Activated T-cell treated with anti-CD3 and anti-CD28 coated beads, Interleukin-2, amount 50 U/mL, for 72 hours (primary cell): ENCODE results near the gene ALDH9A1. TPM values are rescaled to one million over a fixed set of nuclear protein-coding genes. Genes with fewer than 3 reads are reported as not detected.
"Not testable (repeated sequence)": the region's sequence is repeated elsewhere in the genome, so short reads cannot be mapped to it uniquely, and the experiment has no call there.

ENCODE experiments used
- ATAC-seq, 2 donors: fragments of 150-1000 bp; cut with Tn5 transposase; replicated peaks in 1 of 2; 2 replicates each; pipeline ENCODE4 v1.10.0; 2021; ENCODE audit warnings: moderate library complexity in 2 of 2, mild to moderate bottlenecking in 1 of 2
- DNase-seq, 2 donors: peaks; one replicate each; pipeline ENCODE4 v3.0.0; 2021 to 2022; ENCODE audit warnings: mixed read lengths in 1 of 2
- H3K27ac Mint-ChIP-seq: one replicate; pipeline ENCODE4 v1.8.0; 2022; ENCODE audit warnings: mild to moderate bottlenecking, moderate library complexity, mixed read lengths
- H3K27me3 Mint-ChIP-seq: one replicate; pipeline ENCODE4 v1.8.0; 2022; ENCODE audit warnings: low read depth, mixed read lengths
- H3K36me3 Mint-ChIP-seq, 2 donors: one replicate each; pipeline ENCODE4 v1.8.0; 2022; ENCODE audit warnings: mixed read lengths in 2 of 2, mild to moderate bottlenecking in 1 of 2; ENCODE audit not compliant: insufficient read depth in 2 of 2
- H3K4me1 Mint-ChIP-seq: one replicate; pipeline ENCODE4 v1.8.0; 2022; ENCODE audit warnings: low read depth, mixed read lengths
- H3K4me3 Mint-ChIP-seq, 2 donors: one replicate each; pipeline ENCODE4 v1.8.0; 2022; ENCODE audit warnings: mild to moderate bottlenecking in 2 of 2, mixed read lengths in 2 of 2, moderate library complexity in 2 of 2
- H3K9me3 Mint-ChIP-seq, 2 donors: one replicate each; pipeline ENCODE4 v1.8.0; 2022; ENCODE audit warnings: mixed read lengths in 2 of 2
- total RNA-seq, 2 donors: library from RNA; stranded (reverse); gene quantifications; one replicate each; pipeline ENCODE4 v1.2.3, GENCODE V29; 2022

The ALDH9A1 gene
- total RNA-seq, 2 donors from 2014 or later: 28.0 to 38.8 TPM

DNA sequence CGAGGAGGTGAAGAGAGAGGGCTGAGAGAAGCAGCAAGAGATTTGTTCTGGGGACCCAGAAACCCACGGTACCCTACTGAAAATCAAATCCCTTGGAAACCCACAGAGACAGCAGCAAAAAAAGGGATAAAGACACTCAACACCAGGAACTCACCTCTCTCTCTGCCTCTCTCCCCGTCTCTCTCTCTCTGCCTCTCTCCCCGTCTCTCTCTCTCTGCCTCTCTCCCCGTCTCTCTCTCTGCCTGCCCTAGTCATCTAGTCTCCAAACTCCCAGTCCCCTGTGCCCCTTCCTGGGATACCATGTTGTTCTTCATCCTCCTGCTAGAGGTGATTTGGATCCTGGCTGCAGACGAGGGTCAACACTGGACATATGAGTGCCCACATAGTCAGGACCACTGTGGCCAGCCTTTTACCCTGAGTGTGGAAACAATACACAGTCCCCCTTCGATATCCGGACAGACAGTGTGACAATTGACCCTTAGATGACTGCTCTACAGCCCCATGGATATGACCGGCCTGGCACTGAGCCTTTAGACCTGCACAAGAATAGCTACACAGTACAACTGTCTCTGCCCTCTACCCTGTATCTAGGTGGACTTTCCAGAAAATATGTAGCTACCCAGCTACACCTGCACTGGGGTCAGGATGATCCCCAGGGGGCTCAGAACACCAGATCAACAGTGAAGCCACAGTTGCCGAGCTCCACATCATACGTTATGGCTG, 9.8 kb upstream of the ALDH9A1 start:
- Mint-ChIP-seq H3K27me3 (peaks cover 12% of the 10 kb centered on the region), H3K27ac (no peak overlapping the region), H3K4me3 (no peak overlapping the region), H3K9me3 (no peaks in the 10 kb centered on the region), H3K36me3 (no peaks in the 10 kb centered on the region), H3K4me1 (no peaks in the 10 kb centered on the region)
- DNase-seq (no peak), ATAC-seq (no peak)

GRCh38 chr1:165703648-165704047, 5.3 kb upstream of the ALDH9A1 start:
- no peak for ATAC-seq
- H3K4me3 Mint-ChIP-seq: no peak overlapping the region

DNA sequence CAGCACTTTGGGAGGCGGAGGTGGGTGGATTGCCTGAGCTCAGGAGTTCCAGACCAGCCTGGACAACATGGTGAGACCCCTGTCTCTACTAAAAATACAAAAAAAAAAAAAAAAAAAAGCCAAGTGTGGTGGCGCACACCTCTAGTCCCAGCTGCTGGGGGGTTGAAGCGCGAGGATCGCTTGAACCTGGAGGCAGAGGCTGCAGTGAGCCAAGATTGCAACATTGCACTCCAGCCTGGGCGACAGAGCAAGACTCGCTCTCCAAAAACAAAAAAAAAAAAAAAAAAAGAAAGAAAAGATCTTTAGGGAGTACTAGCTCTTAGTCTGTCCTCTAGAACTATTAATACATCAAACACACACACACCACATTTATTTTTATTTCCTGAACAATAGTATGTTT, 3.6 kb upstream of the ALDH9A1 start:
- Mint-ChIP-seq H3K27ac (peak overlapping the region; percentile 60), H3K4me1 (peaks cover 12% of the 10 kb centered on the region)
- not testable (repeated sequence) for H3K27me3 Mint-ChIP-seq, H3K36me3 Mint-ChIP-seq, H3K4me3 Mint-ChIP-seq, DNase-seq, ATAC-seq, H3K9me3 Mint-ChIP-seq

More at GRCh38 chr1:165703648-165704047, 5.3 kb upstream of the ALDH9A1 start:
- peaks cover 12% of the 10 kb centered on the region for H3K27me3 Mint-ChIP-seq
- no peaks in the 10 kb centered on the region for H3K36me3 Mint-ChIP-seq
- no peak for DNase-seq
- H3K27ac Mint-ChIP-seq: no peak overlapping the region
- peaks cover 7% of the 10 kb centered on the region for H3K4me1 Mint-ChIP-seq
- H3K9me3 Mint-ChIP-seq: no peaks in the 10 kb centered on the region

GRCh38 chr1:165699577-165699976, 1.2 kb upstream of the ALDH9A1 start:
- peak overlapping the region; percentile 44 to 99 for H3K4me3 Mint-ChIP-seq

GRCh38 chr1:165698761-165699052, 345 bp upstream of the ALDH9A1 start:
- ATAC-seq (no peak), DNase-seq (no peak)
- no peaks in the 10 kb centered on the region for H3K27me3 Mint-ChIP-seq
- peaks cover 2% of the 10 kb centered on the region in 2 donors for H3K36me3 Mint-ChIP-seq
- H3K4me1 Mint-ChIP-seq: peaks cover 26% of the 10 kb centered on the region
- H3K4me3 Mint-ChIP-seq: peak overlapping the region; percentile 98 to 99
- H3K27ac Mint-ChIP-seq: peak overlapping the region; percentile 79
- H3K9me3 Mint-ChIP-seq: no peaks in the 10 kb centered on the region

More at GRCh38 chr1:165699577-165699976, 1.2 kb upstream of the ALDH9A1 start:
- Mint-ChIP-seq H3K9me3 (no peaks in the 10 kb centered on the region), H3K36me3 (peaks cover 0 to 2% of the 10 kb centered on the region in 2 donors), H3K27ac (no peak overlapping the region), H3K27me3 (no peaks in the 10 kb centered on the region), H3K4me1 (peaks cover 26% of the 10 kb centered on the region)
- ATAC-seq (no peak), DNase-seq (no peak)

- H3K4me3 Mint-ChIP-seq: peak overlapping the region; percentile 98 to 99
- peak overlapping the region; percentile 79 for H3K27ac Mint-ChIP-seq
- DNase-seq (no peak), ATAC-seq (no peak)
- peaks cover 26% of the 10 kb centered on the region for H3K4me1 Mint-ChIP-seq
- no peaks in the 10 kb centered on the region for H3K9me3 Mint-ChIP-seq
- no peaks in the 10 kb centered on the region for H3K27me3 Mint-ChIP-seq
- H3K36me3 Mint-ChIP-seq: peaks cover 5 to 9% of the 10 kb centered on the region in 2 donors
These were observed 876 bp downstream of the ALDH9A1 start for GRCh38 chr1:165697491-165697880.

DNA sequence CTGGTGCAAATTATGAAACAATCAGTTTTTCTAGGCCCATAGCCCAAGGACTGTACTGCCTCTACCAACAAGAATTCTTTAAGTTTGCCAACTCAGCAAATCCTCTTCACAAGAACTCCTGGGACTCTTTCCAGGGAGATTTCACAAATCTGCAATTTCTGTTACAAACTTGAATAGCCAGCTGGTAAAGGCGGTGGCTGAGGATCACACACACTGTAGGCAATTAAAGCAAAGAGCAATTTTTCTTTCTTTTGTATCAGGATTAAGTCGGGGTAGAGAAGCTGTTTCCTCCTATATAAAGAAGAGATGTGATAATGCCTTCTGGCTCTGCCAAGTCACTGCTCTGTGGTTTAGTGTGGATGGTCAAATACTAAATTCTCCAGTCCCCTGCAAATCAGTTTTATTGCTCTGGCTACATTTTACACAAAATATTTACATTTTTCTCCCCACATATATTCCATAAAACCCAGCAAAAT, 1.7 kb downstream of the ALDH9A1 start:
- H3K36me3 Mint-ChIP-seq: peaks cover 5 to 17% of the 10 kb centered on the region in 2 donors
- no peaks in the 10 kb centered on the region for H3K27me3 Mint-ChIP-seq
- no peaks in the 10 kb centered on the region for H3K9me3 Mint-ChIP-seq
- peak overlapping the region; percentile 98 to 99 for H3K4me3 Mint-ChIP-seq
- DNase-seq (no peak), ATAC-seq (no peak)
- peaks cover 29% of the 10 kb centered on the region for H3K4me1 Mint-ChIP-seq
- H3K27ac Mint-ChIP-seq: peak overlapping the region; percentile 39

DNA sequence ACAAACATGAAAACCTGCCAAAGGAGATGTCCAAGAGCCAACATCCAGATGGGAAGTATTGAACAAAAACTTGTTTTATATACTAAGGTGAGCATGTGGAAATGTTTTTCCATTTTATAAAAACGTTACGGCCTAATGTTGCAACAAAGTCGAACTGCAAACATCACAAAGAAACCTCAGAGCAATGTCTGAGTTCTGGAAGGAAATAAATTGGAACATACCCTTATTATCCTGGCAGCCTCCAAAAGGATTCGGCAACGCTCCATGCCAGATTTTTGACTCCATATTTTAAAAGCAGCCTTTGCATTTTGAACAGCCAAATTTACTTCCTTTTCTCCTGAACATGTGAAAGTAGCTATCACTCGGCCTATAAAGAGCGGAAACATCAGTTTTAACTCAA, 3.3 kb downstream of the ALDH9A1 start:
- ATAC-seq: no peak
- peaks cover 5 to 20% of the 10 kb centered on the region in 2 donors for H3K36me3 Mint-ChIP-seq
- no peaks in the 10 kb centered on the region for H3K27me3 Mint-ChIP-seq
- H3K9me3 Mint-ChIP-seq: no peaks in the 10 kb centered on the region
- no peak for DNase-seq
- no peak overlapping the region for H3K27ac Mint-ChIP-seq
- no peak overlapping the region for H3K4me3 Mint-ChIP-seq
- H3K4me1 Mint-ChIP-seq: peaks cover 37% of the 10 kb centered on the region

DNA sequence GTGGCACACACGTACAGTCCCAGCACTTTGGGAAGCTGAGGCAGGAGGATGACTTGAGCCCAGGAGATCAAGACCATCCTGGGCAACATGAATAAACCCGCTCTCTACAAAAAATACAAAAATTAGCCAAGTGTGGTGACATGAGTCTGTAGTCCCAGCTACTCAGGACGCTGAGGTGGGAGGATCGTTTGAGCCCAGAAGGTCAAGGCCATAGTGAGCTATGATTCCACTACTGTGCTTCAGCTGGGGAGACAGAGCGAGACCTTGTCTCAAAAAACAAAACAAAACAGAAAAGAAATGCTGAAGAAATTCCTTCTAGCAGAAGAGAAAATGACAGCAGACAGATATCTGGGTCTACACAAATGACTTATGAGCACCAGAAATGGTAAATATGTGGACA, 10.3 kb downstream of the ALDH9A1 start:
- no peak overlapping the region for H3K4me3 Mint-ChIP-seq
- H3K4me1 Mint-ChIP-seq: peaks cover 47% of the 10 kb centered on the region
- no peaks in the 10 kb centered on the region for H3K27me3 Mint-ChIP-seq
- no peaks in the 10 kb centered on the region for H3K9me3 Mint-ChIP-seq
- peak overlapping the region; percentile 46 for H3K27ac Mint-ChIP-seq
- peaks cover 15 to 31% of the 10 kb centered on the region in 2 donors for H3K36me3 Mint-ChIP-seq
- no peak for ATAC-seq
- DNase-seq: no peak

DNA sequence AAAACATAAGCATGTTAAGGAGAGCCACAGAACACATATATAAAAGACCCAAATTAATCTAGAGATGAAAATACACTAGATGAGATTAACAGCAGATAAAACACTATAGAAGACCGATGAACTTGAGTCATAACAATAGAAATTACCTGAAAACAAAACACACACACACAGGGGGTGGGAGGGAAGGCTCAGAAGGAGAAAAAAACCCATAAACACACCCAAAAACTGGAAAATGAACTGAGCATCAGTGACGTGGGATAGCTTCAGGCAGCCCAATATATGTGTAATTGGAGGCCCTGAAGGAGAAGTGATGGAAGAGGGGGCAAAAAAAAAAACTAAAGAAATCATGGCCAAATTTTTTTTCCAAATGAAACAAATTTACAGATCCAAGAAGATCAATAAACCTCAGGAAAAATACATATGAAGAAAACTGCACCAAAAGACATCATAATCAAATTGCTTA, 11.4 kb downstream of the ALDH9A1 start:
- peak overlapping the region; percentile 79 for H3K27ac Mint-ChIP-seq
- peaks cover 44% of the 10 kb centered on the region for H3K4me1 Mint-ChIP-seq
- no peaks in the 10 kb centered on the region for H3K27me3 Mint-ChIP-seq
- ATAC-seq: peak in 1 of 2 donors; percentile 64
- peak in 1 of 2 donors; percentile 15 for DNase-seq
- H3K36me3 Mint-ChIP-seq: peaks cover 17 to 35% of the 10 kb centered on the region in 2 donors
- peak overlapping the region; percentile 10 to 75 for H3K4me3 Mint-ChIP-seq
- H3K9me3 Mint-ChIP-seq: no peaks in the 10 kb centered on the region

GRCh38 chr1:165686121-165686970, 12.0 kb downstream of the ALDH9A1 start:
- peak in 1 of 2 donors; percentile 75 for ATAC-seq

GRCh38 chr1:165683848-165684485, 14.4 kb downstream of the ALDH9A1 start:
- peaks cover 24 to 38% of the 10 kb centered on the region in 2 donors for H3K36me3 Mint-ChIP-seq
- H3K9me3 Mint-ChIP-seq: no peaks in the 10 kb centered on the region
- peak overlapping the region; percentile 51 for H3K27ac Mint-ChIP-seq
- no peak overlapping the region for H3K4me3 Mint-ChIP-seq
- peaks cover 33% of the 10 kb centered on the region for H3K4me1 Mint-ChIP-seq
- no peaks in the 10 kb centered on the region for H3K27me3 Mint-ChIP-seq
- DNase-seq: no peak
- ATAC-seq: no peak

More at GRCh38 chr1:165686121-165686970, 12.0 kb downstream of the ALDH9A1 start:
- Mint-ChIP-seq H3K36me3 (peaks cover 17 to 28% of the 10 kb centered on the region in 2 donors), H3K27me3 (no peaks in the 10 kb centered on the region), H3K4me1 (peaks cover 37% of the 10 kb centered on the region), H3K27ac (peak overlapping the region; percentile 87), H3K9me3 (no peaks in the 10 kb centered on the region), H3K4me3 (peak overlapping the region; percentile 10 to 75)
- no peak for DNase-seq

DNA sequence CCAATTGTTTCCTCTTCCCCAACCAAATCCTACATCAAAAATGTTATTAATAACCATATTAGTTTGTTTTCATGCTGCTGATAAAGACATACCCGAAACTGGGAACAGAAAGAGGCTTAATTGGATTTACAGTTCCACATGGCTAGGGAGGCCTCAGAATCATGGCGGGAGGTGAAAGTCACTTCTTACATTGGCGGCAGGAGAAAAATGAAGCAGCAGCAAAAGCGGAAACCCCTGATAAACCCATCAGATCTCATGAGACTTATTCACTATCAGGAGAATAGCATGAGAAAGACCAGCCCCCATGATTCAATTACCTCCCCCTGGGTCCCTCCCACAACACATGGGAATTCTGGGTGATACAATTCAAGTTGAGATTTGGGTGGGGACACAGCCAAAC, 17.6 kb downstream of the ALDH9A1 start:
- ATAC-seq, H3K4me3 Mint-ChIP-seq, H3K27ac Mint-ChIP-seq, DNase-seq, H3K27me3 Mint-ChIP-seq, H3K9me3 Mint-ChIP-seq: not testable (repeated sequence)
- Mint-ChIP-seq H3K36me3 (peaks cover 16 to 25% of the 10 kb centered on the region in 2 donors), H3K4me1 (peaks cover 24% of the 10 kb centered on the region)
